Embryonic facial prominence (tissue), 1 donor: ENCODE measurements around the gene POGZ.
"Not testable (repeated sequence)": the region's sequence is repeated elsewhere in the genome, so short reads cannot be mapped to it uniquely, and the experiment has no call there.

Source experiments
- DNase-seq: peaks from one replicate; pipeline ENCODE4 v3.0.0-alpha.2; 2016; ENCODE audit errors: extremely low spot score

Gene POGZ

DNA sequence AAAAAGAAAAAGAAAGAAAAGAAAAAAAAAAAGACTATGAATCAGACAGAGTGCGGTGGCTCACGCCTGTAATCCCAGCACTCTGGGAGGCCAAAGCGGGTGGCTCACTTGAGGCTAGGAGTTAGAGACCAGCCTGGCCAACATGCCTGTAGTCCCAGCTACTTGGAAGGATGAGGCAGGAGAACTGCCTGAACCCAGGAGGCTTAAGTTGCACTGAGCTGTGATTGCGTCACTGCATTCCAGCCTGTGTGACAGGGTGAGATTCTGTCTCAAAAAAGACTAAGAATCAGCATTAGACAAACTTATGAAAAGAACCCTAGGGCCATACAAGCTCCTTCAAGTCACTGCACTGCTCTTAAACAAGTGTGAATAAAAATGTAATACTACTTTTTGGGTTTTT lies 43.1 kb downstream of the POGZ start:
- DNase-seq = no peak

DNA sequence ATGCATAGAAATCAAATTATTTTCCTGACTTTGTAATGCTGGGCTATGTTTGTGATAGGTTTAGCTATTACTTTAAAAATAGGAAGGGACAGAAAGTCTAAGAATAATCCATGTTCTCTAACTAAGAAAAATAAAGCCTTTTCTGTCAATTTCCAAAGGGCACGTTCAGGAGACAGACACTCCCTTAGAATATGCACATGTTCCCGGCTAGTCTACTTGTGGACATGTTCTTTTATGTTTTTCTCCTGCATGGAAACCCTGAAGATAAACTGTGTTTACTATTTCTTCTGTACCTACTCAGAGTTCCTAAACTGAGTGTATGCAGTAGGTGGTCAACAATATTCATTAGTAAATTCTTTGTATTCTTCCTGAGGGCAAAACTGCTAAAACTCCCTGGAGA lies 47.4 kb downstream of the POGZ start:
- DNase-seq = no peak

DNA sequence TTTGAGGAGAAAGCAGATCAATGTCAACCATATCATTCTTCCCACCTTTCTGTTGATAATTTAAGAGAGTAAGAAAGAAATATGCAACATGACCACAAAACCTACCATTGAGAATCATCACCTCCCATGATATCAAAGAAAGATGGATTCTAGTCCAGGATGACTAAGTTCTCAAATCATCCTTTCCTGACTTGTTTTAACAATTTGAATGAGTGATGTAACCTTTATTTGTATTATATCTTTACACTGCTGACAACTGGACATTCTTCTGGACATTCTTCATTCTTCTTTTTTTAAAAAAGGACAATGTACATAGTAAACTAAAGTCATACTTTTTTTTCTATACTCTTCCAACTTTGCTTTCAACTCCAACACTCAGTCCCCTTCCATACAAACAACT lies 50.4 kb downstream of the POGZ start:
- no peak for DNase-seq

DNA sequence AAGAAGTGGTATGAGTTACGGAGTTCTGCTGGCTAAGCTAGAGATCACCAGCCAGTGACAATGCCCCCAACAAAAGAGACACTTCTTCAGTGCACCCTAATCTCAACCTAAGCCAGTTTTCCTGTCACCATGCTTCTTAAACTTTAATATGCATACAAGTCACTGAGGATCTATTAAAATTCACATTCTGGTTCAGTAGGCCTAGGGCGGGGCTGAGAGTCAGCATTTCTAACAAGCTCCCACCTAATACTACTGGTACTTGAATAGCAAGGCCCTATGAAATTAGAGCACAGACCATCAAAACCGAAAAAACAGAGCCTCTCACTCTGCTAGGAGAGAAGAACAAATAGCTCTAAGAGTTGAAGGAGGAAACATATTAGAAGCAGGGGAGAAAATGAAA lies 52.0 kb downstream of the POGZ start:
- no peak for DNase-seq

DNA sequence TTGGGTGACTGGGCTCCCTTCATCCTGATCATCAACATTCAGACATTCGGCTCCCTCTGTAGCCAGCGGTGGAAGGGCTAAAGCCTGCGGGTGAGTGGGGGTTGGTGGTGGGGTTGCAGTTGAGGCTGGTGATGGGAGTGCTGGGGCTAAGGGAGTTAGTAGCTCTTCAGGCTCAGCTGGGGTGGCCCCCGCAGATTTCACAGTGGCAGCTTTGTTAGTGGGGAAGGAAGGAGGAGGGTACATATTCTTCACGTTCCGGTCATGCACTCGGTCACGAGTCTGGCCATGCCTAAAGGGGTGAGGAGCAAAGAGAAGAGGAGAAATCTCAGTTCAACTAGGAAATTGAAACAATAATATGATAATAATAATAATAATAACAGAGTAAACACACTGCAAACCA lies 53.1 kb downstream of the POGZ start:
- DNase-seq = no peak

DNA sequence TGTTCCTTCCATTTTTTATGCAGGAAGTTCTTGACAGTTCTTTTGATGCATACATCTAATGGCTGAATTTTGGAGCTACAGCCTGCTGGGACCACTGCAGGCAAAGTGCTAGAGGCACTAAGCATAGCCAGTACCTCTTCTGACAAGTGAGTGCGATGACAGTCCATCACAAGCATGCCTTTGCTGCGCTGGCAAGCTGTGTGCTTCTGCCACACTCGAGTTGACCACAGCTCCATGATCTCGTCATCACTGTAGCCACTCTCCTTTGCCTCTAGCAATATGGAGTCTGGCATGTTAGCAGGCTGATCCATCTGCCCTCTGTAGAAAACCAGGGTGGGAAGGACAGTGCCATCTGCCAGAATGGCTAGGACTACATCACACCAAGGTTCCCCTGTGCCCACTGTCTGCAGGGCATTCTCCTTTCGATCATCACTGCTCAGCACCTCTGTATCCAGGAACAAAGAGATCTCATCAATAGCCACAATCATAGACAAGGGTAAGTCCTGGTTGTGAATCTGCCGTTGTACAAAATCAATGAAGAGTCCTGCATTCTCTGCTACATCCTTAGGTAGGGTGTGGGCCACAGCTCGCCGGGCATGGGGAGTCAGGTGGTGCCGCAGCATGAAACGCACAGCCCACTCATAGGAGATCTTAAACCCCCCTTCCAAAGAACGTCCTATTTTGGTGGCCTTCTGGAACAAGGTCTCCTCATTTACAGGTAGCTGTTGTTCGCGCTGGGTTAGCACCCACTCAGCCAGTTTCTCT lies 53.9 kb downstream of the POGZ start:
- DNase-seq = no peak

DNA sequence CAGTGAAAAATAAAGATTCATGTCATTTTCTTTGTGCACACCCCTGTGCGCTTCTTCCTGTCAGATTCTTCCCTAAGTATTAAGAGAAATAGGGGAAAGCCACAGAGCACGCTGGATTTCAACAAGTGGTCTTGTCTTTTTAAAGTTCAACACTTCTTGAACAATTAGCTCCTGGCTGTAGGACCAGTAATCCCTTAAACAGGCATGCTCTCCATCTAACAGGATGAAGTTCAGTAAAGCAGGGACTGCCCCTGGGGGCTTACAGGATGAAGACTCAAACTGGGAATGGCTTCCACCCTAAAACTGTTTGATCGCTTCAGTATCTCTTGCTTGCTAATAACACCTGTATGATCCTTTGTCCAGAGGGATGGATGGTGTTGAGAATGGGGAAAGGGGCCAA lies 55.7 kb downstream of the POGZ start:
- DNase-seq = no peak

DNA sequence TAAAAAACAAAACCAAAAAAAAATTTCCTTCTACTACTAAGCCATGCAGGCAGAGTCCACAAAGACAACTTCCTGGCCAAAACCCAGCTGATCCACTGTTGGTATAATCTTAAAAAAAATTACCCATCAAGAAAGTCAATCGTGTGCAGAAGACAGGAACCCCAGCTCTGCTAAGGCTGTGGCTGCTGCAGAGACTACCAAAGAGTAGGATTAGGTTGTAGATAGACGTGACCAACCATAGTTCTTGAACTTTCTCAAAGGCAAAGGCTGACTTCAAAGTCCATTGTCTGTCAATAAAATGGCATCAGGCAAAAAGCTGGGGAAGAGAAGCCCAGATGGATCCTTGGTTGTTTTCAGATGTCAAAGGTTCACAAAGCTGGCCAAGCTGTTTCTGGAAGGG lies 56.5 kb downstream of the POGZ start:
- no peak for DNase-seq

DNA sequence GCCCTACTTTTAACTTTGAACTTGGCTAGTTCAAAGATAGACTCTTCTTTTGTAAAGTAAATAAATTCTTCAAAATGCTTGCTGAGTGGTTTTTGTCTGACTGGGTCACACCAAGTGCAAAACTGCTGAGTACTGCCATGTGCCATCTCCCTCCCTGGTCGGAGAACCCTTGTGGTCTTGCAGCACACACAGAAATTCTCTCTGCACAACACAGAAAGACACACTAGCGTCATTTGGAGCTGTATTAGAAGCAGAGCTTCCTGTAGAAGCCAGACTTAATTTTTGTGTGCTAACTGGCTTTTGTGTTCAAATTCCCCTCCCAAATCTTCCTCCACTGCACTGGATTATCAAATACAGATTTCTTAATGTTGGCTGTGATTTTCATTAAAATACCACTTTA lies 57.4 kb downstream of the POGZ start:
- no peak for DNase-seq

DNA sequence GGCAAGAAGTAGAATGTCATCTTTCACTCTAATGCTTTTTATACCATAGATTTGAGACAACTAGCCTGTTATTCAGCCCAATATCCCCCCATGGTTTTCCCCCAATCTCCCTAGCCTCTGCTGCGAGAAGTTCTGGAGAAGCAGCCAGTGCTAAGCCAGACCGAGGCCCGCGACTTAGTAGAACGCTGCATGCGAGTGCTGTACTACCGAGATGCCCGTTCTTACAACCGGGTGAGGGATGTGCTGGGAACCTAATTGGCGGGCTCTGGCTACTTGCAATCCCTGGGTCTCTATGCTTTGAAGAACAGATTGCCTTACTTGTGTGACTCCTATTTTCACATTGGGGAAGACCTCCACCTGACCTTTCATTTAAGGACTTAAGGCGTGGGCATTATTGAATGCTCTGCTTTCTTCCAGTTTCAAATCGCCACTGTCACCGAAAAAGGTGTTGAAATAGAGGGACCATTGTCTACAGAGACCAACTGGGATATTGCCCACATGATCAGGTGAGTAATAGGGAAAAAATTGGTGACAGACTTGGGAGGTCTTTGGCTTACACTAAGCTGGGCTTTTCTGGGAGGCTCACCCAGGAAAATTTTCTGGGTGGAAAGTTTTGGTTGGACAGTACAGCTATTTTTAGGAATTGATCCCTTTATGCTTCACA lies 58.0 kb downstream of the POGZ start:
- no peak for DNase-seq

DNA sequence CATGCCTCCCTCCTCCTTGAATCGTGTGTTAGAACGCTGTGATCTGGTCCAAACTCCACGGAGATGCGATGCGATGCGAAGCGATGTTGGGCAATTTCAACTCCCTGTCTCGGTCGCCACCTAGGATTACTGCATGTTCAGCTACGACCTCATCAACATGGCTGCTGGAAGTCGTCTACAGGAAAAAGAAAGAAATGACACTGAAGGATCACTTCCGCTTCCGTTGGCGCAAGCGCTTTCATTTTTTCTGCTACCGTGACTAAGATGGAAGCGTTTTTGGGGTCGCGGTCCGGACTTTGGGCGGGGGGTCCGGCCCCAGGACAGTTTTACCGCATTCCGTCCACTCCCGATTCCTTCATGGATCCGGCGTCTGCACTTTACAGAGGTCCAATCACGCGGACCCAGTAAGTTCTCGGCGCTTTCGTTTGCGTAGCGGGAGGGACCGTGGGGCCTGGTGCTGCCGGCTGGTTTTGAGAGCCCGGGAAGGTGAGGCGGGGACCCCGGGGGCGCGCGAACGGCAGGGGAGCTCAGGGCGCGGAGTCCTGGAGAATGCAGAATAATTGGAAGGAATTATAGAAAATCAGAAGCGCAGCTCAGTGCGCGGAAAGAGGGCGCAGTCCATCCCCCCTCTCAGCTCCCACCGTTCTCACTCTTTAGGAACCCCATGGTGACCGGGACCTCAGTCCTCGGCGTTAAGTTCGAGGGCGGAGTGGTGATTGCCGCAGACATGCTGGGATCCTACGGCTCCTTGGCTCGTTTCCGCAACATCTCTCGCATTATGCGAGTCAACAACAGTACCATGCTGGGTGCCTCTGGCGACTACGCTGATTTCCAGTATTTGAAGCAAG lies 59.7 kb downstream of the POGZ start, which contains the start of gene PSMB4:
TSS of gene PSMB4 (plus strand) at position 250 of the 848 bp plus-strand sequence. CDS start at position 265, 15 bp downstream.
- DNase-seq = peak; percentile 90

DNA sequence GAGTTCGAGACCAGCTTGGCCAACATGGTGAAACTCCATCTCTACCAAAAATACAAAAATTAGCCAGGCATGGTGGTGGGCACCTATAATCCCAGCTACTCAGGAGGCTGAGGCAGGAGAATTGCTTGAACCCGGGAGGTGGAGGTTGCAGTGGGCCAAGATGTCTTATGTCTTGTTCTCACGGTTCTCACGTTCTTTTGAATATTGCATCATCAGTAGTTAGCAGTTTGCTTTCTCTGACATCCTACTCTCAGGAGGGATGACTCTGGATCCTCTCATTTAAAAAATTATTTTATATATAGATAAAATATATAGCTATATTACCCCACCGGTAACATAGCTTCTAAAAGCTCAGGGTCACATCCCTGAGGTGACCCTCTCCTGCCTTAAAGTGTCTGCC lies 63.0 kb downstream of the POGZ start:
- not testable (repeated sequence) for DNase-seq

DNA sequence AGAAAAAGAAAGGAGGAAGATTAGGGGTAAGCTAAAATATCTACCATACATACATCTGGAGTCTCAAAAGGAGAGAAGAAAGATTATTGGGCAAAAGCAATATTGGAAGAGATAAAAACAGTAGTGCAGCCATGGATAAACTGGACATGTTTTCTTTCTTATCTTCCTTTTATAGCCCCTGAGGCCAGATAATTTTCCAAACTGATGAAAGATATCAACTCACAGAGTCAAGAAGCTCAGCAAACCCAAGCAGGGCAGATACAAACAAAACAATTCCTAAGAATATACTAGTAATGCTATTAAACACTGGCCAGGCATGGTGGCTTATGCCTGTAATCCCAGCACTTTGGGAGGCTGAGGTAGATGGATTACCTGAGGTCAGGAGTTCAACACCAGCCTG lies 65.7 kb downstream of the POGZ start:
- DNase-seq = no peak

DNA sequence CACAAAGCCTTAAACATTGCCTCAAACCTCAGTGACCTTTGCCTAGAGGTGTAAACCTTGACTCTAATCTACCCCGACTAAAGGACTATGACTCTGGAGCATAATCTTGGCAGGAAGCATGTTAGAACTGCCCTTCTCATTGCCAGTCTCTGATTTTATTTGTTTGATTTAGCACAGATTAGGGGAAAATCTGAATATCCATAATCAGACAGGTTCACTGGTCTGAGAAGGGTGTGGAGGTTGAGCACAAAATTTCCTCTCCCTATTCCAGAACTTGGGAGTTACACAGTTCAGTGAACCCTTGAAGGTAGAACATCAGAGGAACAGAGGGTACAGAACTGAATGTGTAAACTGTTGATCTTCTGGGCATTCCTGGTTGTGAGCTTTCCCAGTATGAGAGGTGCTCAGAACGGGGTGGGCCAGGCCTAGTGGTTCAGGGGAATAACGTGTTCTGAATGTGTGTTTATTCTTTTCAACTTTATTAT lies 68.2 kb downstream of the POGZ start:
- no peak for DNase-seq

DNA sequence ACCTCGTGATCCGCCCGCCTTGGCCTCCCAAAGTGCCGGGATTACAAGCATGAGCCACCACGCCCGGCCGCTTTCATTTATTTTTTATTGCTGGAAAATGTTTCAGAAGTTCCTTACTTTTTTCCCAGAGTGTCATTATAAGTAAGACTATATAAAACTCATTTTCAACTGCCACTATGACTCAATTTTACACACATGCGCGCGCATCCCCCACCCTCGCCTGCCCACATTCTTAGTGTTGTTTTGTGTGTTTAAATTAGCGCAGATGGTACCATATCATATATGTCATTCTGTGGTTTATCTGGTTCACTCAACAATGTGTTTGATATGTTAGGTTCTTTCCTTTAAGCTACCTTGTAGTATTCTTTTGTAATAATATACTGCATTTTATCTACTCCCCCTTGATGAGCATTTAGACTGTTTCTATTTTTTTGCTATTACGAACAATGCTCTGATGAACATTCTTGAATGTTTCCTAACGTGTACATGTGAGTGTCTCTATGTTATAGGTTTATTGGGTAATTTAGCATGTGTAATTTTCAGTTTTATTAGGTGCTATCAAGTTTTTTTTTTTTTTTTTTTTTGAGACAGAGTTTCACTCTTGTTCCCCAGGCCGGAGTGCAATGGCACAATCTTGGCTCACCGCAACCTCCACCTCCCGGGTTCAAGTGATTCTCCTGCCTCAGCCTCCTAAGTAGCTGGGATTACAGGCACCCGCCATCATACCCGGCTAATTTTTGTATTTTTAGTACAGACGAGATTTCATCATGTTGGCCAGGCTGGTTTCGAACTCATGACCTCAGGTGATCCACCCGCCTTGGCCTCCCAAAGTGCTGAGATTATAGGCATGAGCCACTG lies 68.8 kb downstream of the POGZ start:
- DNase-seq = not testable (repeated sequence)

DNA sequence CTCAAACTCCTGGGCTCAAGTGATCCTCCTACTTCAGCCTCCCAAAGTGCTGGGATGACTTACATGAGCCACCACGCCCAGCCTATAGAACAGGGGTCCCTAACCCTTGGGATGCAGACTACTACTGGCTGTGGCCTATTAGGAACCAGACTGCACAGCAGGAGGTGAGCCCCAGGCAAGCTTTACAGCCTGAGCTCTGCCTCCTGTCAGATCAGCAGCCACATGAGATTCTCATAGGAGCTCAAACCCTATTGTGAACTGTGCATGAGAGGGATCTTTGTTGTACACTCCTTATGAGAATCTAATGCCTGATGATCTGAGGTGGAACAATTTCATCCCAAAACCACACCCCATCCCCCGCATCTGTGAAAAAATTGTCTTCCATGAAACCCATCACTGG lies 73.3 kb downstream of the POGZ start:
- no peak for DNase-seq

DNA sequence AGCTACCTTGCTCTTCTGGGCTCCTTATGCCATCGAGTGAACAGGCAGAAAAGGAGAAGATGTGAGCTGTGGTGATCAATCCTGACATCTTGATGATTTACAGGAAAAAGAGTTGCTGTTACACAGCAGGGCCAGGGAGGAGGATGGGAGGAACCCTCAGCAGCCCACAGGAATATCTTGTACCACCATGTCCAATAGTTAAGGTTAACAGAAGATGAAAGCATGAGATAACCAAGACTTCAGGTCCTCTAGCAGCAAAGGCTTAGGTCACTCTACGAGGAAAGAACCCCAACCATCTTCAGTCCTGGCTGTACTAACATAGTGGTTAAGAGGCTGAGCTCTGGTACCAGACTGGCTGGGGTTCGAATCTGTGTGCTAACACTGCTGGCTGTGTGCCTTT lies 74.7 kb downstream of the POGZ start:
- no peak for DNase-seq

DNA sequence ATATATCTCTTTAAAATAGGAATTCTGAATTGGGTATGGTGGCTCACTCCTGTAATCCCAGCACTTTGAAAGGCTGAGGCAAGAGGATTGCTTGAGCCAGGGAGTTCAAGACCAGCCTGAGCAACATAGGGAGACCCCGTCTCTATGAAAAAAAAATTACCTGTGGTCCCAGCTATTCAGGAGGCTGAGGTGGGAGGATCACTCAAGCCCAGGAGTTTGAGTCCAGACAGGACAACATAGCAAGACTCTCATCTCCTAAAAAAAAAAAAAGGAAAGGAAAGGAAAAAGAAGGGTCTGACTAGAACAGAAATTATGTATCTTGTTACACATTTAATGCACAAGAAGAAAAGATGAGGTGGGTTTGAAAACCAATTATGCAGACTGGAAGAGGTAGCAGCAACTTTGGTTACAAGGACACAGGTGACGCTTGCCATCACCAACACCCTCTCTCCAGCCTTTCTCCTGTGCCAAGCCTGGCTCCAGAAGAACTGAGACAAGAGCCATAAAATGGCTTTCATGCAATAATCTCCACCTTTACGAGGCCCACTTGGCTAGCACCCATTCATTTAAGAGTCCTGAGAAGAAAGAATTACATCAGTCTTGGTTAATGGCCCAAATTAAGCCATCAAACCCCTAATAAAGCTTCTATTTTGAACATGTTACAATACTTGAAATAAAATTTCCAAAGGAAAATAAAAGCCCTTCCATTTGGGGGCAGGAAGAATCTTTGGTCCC lies 82.0 kb downstream of the POGZ start:
- no peak for DNase-seq

DNA sequence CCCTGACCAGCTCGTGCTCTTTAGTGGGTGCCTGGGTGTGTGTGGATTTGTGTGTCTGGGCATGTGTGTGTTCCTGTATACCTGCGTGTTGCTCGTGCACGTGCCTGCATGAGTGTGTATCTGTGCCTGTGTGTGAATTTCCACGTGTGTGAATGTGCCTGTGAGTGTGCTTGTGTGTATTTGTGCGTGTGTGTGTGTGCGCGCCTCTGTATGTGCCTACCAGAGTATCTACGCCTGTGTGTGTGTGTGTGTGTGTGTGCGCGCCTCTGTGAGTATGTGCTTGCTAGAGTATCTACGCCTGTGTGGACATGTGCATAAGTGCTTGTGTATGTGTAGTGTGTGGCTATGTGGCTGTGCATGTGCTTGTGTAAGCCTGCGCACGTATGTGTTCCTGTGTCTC lies 86.1 kb downstream of the POGZ start:
- no peak for DNase-seq

DNA sequence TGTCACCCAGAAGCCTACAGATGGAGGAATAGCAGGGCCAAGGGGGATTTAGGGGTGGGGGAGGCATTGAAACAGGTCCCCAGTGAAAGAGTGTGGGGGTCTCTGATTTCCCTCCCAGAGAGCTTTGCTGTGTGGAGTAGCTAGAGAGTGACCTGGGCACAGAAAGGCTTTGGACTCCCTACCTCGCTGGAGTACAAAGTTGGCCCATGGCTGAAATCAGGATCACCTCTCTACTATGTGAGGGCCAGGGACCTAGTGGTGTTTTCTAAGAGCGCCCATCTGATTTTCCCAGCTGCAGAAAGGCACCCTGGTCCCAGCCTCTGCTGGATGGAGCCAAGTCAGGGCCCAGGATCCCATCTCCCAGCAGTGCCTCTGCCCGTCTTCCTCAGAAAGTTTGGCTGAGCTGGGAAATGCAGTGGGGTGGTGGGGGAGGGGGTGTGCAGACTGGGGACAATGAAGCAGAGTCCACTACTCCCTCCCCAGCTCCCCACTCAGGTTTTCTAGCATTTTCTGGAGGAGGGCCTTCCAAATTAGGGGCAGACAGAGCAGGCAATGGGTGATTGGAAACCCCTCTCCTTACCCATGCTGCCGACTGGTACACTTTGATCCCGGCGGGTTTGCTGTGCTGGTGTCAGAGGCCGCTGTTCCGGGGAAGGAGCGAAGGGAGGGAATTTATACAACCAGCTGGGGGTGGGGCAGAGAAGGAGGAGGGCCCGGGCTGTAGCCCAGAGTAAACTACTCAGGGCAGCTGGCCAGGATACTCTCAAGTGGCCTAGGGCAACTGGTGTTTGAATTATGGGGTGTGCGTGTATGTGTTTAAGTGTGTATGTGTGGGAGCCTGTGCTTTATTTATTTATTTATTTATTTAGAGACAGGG lies 87.0 kb downstream of the POGZ start, which contains the start of gene SELENBP1:
TSS of gene SELENBP1 (minus strand) at position 648 of the 877 bp plus-strand sequence. CDS start at position 584, 64 bp downstream.
- no peak for DNase-seq
